Stimulated activated CD8-positive, alpha-beta memory T cell treated with anti-CD3 and anti-CD28 coated beads, Interleukin-15, amount 100 ng/mL, for 4 hours (primary cell): ENCODE data around the gene PCDHA9.

Source experiments
- DNase-seq, 2 donors: peaks; one replicate each; pipeline ENCODE4 v3.0.0-alpha.2; 2020; ENCODE audit warnings: low read depth in 2 of 2

The PCDHA9 gene

GRCh38 chr5:140881889-140882590 is 33.9 kb downstream of the PCDHA9 start, which contains the start of gene PCDHA13:
TSS of gene PCDHA13 (plus strand) at chr5:140882124. CDS start at chr5:140882269, 145 bp downstream.
- DNase-seq = no peak

DNA sequence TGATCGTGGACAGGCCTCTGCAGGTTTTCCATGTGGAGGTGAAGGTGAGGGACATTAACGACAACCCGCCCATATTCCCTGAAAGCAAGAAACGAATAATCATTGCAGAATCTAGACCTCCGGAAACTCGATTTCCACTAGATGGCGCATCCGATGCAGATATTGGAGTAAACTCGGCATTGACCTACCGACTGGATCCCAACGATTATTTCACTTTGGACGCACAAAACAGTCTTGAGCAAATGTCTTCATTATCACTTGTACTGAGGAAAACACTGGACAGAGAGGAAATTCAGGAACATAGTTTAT is 34.4 kb downstream of the PCDHA9 start:
- no peak for DNase-seq

DNA sequence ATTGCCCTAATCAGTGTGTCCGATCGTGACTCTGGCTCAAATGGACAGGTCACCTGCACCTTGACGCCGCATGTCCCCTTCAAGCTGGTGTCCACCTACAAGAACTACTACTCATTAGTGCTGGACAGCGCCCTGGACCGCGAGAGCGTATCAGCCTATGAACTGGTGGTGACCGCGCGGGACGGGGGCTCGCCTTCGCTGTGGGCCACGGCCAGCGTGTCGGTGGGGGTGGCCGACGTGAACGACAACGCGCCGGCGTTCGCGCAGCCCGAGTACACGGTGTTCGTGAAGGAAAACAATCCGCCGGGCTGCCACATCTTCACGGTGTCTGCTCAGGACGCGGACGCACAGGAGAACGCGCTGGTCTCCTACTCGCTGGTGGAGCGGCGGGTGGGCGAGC is 35.2 kb downstream of the PCDHA9 start:
- DNase-seq = no peak

GRCh38 chr5:140883927-140884697 is 35.9 kb downstream of the PCDHA9 start:
- no peak for DNase-seq
